ENCODE data around the gene HAUS7.

GRCh38 chrX:153457827-153458466 lies 12.4 kb downstream of the HAUS7 start:
- TF ChIP-seq CTCF (conservative IDR thresholded peaks at IDR 0.05; ENCODE audit: low read length) (no peak), EZH2phosphoT487 (IDR thresholded peaks at IDR 0.05; ENCODE audit: borderline replicate concordance) (no peak)

Measured in Loucy (cell line).